ENCODE data around the gene ITPR3.

- TF ChIP-seq POLR2A (IDR thresholded peaks at IDR 0.05) (no peak), CTCF (IDR thresholded peaks at IDR 0.05) (no peak), EP300 (IDR thresholded peaks at IDR 0.05; ENCODE audit: low read depth) (no peak), POLR2AphosphoS5 (IDR thresholded peaks at IDR 0.05) (no peak)
Measured at GRCh38 chr6:33727932-33728331, 106.8 kb downstream of the ITPR3 start.

Measured in transverse colon (tissue), 4 donors.